K562 (cell line): Measurements from ENCODE around the gene FAXC. TPM values are rescaled to one million over a fixed set of nuclear protein-coding genes. Genes with fewer than 3 reads are reported as not detected.

ENCODE experiments used
- MEF2D ChIP-seq: conservative IDR thresholded peaks from 2 replicates; pipeline ENCODE4 v1.6.1; 2016; ENCODE audit warnings: low read depth, missing genetic modification characterization, missing compliant biosample characterization
- MTF1 ChIP-seq: fragments of 250-450 bp; sonication (Bioruptor Pico); IDR thresholded peaks from 2 replicates; pipeline ENCODE4 v1.9.0; 2021; ENCODE audit warnings: moderate library complexity, mild to moderate bottlenecking, inconsistent platforms, borderline replicate concordance
- RBBP5 ChIP-seq: fragments of 200-600 bp; sonication (generic); IDR thresholded peaks from 2 replicates; pipeline ENCODE4 v1.6.1; 2012; ENCODE audit warnings: borderline replicate concordance, mild to moderate bottlenecking, low read length, control low read depth, inconsistent platforms; ENCODE audit not compliant: insufficient read depth, poor library complexity, severe bottlenecking
- ZNF282 ChIP-seq: sonication (generic); formaldehyde crosslinking; IDR thresholded peaks from 2 replicates; pipeline ENCODE4 v1.8.1; 2023; ENCODE audit warnings: missing genetic modification reagents
- polyA plus RNA-seq, 8 experiments: library from polyadenylated mRNA; depleted of rRNA in 4 of 8; stranded (reverse) in 5 of 8; unstranded in 3 of 8; fragments of >200 nt; fragmentation: Nextera tagmentation in 2 of 8; fragmentation: Illumina TruSeq in 1 of 8; extraction: Ambion mirVana in 2 of 8; extraction: Trizol in 1 of 8; gene quantifications; 2 replicates each; pipeline versions ENCODE4 v1.2.1 to v1.2.3, GENCODE V29; 2011 to 2014; ENCODE audit warnings: inconsistent platforms in 1 of 8, missing spikeins in 1 of 8
- total RNA-seq, 7 experiments: library from RNA; depleted of rRNA in 6 of 7; stranded (reverse); fragments of >200 nt in 6 of 7; fragmentation: Illumina TruSeq in 2 of 7; extraction: Trizol in 2 of 7; gene quantifications; 2 replicates each; pipeline versions ENCODE4 v1.2.1 to v1.2.3, GENCODE V29; 2011 to 2021; ENCODE audit warnings: low replicate concordance in 1 of 7
- TF ChIP-seq, protein P1 (sequence below), 2 experiments: fragments of 200-800 bp in 1 of 2; sonication (Bioruptor generic) in 1 of 2; sonication (generic) in 1 of 2; formaldehyde crosslinking in 1 of 2; IDR thresholded peaks in 1 of 2; conservative IDR thresholded peaks in 1 of 2; 2 replicates each; pipeline versions ENCODE4 v1.5.0 to v1.6.1; 2016 to 2020; ENCODE audit warnings: missing compliant biosample characterization in 1 of 2, missing genetic modification characterization in 1 of 2, missing genetic modification reagents in 1 of 2
- TF ChIP-seq, protein P2 (sequence below), 2 experiments: IDR thresholded peaks; 2 replicates each; pipeline ENCODE4 v1.6.1; 2011; ENCODE audit warnings: borderline replicate concordance in 1 of 2, control low read depth in 1 of 2, low read depth in 1 of 2, low read length in 1 of 2, mild to moderate bottlenecking in 1 of 2, mixed read lengths in 1 of 2, moderate library complexity in 1 of 2; ENCODE audit not compliant: insufficient read depth in 1 of 2, insufficient read length in 1 of 2, poor library complexity in 1 of 2, severe bottlenecking in 1 of 2; ENCODE audit errors: extremely low read depth in 1 of 2
- TF ChIP-seq, protein P3 (sequence below): fragments of 250-450 bp; sonication (Bioruptor Pico); IDR thresholded peaks from 2 replicates; pipeline ENCODE4 v1.8.0; 2022; ENCODE audit warnings: moderate library complexity, mild to moderate bottlenecking, inconsistent platforms

The FAXC gene
- total and polyA plus RNA-seq, 9 of the 15 experiments (the other 6 are each of a cell fraction or from before 2014, with no cell fraction given): 0.06 to 0.40 (median 0.13) TPM; not detected in 5

DNA sequence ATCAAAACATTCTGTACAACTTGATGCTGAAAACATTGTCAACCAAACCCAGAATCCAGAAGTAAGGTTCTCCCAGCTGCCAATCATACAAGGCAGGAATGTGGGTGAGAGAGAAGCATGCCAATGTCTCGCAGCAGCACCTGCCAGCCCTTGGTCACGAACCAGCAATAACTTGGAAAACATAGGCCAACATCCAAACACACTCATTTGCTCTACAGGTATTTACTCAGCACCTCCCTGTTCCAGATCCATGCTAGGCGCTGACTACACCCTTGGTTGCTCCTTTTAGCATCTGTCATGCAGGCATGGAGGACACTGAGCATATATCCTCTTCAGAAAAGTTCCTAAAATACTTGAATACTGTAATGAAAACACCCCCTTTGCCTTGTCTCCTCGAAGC, 63.6 kb downstream of the FAXC start (continued):
- TF ChIP-seq, protein P1, sequence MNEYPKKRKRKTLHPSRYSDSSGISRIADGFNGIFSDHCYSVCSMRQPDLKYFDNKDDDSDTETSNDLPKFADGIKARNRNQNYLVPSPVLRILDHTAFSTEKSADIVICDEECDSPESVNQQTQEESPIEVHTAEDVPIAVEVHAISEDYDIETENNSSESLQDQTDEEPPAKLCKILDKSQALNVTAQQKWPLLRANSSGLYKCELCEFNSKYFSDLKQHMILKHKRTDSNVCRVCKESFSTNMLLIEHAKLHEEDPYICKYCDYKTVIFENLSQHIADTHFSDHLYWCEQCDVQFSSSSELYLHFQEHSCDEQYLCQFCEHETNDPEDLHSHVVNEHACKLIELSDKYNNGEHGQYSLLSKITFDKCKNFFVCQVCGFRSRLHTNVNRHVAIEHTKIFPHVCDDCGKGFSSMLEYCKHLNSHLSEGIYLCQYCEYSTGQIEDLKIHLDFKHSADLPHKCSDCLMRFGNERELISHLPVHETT (CRISPR knock-in tag; conservative IDR thresholded peaks at IDR 0.05 in 1 of 2, IDR thresholded peaks at IDR 0.05 in 1 of 2): no peak
- TF ChIP-seq RBBP5 (no peak), MTF1 (CRISPR knock-in tag) (no peak), ZNF282 (CRISPR knock-in tag) (no peak), MEF2D (tag) (no peak)
- TF ChIP-seq, protein P2, sequence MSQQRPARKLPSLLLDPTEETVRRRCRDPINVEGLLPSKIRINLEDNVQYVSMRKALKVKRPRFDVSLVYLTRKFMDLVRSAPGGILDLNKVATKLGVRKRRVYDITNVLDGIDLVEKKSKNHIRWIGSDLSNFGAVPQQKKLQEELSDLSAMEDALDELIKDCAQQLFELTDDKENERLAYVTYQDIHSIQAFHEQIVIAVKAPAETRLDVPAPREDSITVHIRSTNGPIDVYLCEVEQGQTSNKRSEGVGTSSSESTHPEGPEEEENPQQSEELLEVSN (IDR thresholded peaks at IDR 0.05; ENCODE audit: borderline replicate concordance in 1 of 2, extremely low read depth in 1 of 2, insufficient read depth in 1 of 2, insufficient read length in 1 of 2, low read depth in 1 of 2, low read length in 1 of 2, poor library complexity in 1 of 2, severe bottlenecking in 1 of 2): no peak
- TF ChIP-seq, protein P3, sequence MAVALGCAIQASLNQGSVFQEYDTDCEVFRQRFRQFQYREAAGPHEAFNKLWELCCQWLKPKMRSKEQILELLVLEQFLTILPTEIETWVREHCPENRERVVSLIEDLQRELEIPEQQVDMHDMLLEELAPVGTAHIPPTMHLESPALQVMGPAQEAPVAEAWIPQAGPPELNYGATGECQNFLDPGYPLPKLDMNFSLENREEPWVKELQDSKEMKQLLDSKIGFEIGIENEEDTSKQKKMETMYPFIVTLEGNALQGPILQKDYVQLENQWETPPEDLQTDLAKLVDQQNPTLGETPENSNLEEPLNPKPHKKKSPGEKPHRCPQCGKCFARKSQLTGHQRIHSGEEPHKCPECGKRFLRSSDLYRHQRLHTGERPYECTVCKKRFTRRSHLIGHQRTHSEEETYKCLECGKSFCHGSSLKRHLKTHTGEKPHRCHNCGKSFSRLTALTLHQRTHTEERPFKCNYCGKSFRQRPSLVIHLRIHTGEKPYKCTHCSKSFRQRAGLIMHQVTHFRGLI (CRISPR knock-in tag): no peak
